GM12878 (cell line): ENCODE measurements around the gene TM7SF2. TPM values are rescaled to one million over a fixed set of nuclear protein-coding genes. Genes with fewer than 3 reads are reported as not detected.

Experiments
- CBFB ChIP-seq: IDR thresholded peaks from 2 replicates; pipeline ENCODE4 v1.6.1; 2016; ENCODE audit warnings: antibody characterized with exemption, low read depth
- CBX3 ChIP-seq: fragments of 200-600 bp; sonication (generic); IDR thresholded peaks from 2 replicates; pipeline ENCODE4 v1.6.1; 2016; ENCODE audit warnings: low read depth, borderline replicate concordance
- CBX5 ChIP-seq: sonication (generic); IDR thresholded peaks from 2 replicates; pipeline ENCODE4 v1.6.1; 2016; ENCODE audit warnings: low read depth, moderate library complexity, mild to moderate bottlenecking, inconsistent platforms
- CUX1 ChIP-seq: IDR thresholded peaks from 2 replicates; pipeline ENCODE4 v1.6.1; 2012; ENCODE audit warnings: improper control_type of control experiment, low read depth, low read length; ENCODE audit not compliant: insufficient replicate concordance
- GATAD2B ChIP-seq: fragments of 450-650 bp; conservative IDR thresholded peaks from 2 replicates; pipeline ENCODE4 v1.6.1; 2017; ENCODE audit warnings: low read depth, mild to moderate bottlenecking, moderate library complexity
- JUND ChIP-seq: IDR thresholded peaks from 2 replicates; pipeline ENCODE4 v1.6.1; 2012; ENCODE audit warnings: low read depth, mild to moderate bottlenecking, low read length, improper control_type of control experiment, moderate library complexity
- MTA3 ChIP-seq: IDR thresholded peaks from 2 replicates; pipeline ENCODE4 v1.6.1; 2012; ENCODE audit warnings: low read length, inconsistent platforms, borderline replicate concordance
- NBN ChIP-seq: fragments of 450-650 bp; IDR thresholded peaks from 2 replicates; pipeline ENCODE4 v1.6.1; 2016
- NFXL1 ChIP-seq: fragments of 450-650 bp; IDR thresholded peaks from 2 replicates; pipeline ENCODE4 v1.6.1; 2017; ENCODE audit warnings: antibody characterized with exemption, mild to moderate bottlenecking, borderline replicate concordance
- NR2C1 ChIP-seq: fragments of 450-650 bp; IDR thresholded peaks from 2 replicates; pipeline ENCODE4 v1.6.1; 2017; ENCODE audit warnings: antibody characterized with exemption, mild to moderate bottlenecking, moderate library complexity
- RELA ChIP-seq: fragments of 450-650 bp; IDR thresholded peaks from 2 replicates; pipeline ENCODE4 v1.8.0; 2014; ENCODE audit warnings: borderline replicate concordance; ENCODE audit not compliant: partially characterized antibody
- SIN3A ChIP-seq: IDR thresholded peaks from 2 replicates; pipeline ENCODE4 v1.6.1; 2012; ENCODE audit warnings: low read depth, low read length, improper control_type of control experiment
- SIX5 ChIP-seq: IDR thresholded peaks from 2 replicates; pipeline ENCODE4 v1.6.1; 2011; ENCODE audit warnings: mild to moderate bottlenecking, low read depth, low read length, moderate library complexity; ENCODE audit not compliant: severe bottlenecking
- SREBF1 ChIP-seq: IDR thresholded peaks from 2 replicates; pipeline ENCODE4 v1.6.1; 2012; ENCODE audit warnings: mild to moderate bottlenecking, low read length
- WRNIP1 ChIP-seq: IDR thresholded peaks from 2 replicates; pipeline ENCODE4 v1.6.1; 2011; ENCODE audit warnings: low read depth, low read length, improper control_type of control experiment, borderline replicate concordance
- ZBTB33 ChIP-seq: fragments of 450-650 bp; IDR thresholded peaks from 2 replicates; pipeline ENCODE4 v1.6.1; 2017; ENCODE audit warnings: mild to moderate bottlenecking
- ZBTB4 ChIP-seq: fragments of 450-650 bp; formaldehyde crosslinking; IDR thresholded peaks from 2 replicates; pipeline ENCODE4 v1.4.0; 2022; ENCODE audit warnings: mild to moderate bottlenecking, moderate library complexity
- ZNF217 ChIP-seq: fragments of 450-650 bp; IDR thresholded peaks from 2 replicates; pipeline ENCODE4 v1.6.1; 2017; ENCODE audit warnings: antibody characterized with exemption, mild to moderate bottlenecking
- ZNF384 ChIP-seq: IDR thresholded peaks from 2 replicates; pipeline ENCODE4 v1.6.1; 2012; ENCODE audit warnings: low read depth, mild to moderate bottlenecking, low read length, improper control_type of control experiment, borderline replicate concordance
- ZSCAN29 ChIP-seq: fragments of 450-650 bp; IDR thresholded peaks from 2 replicates; pipeline ENCODE4 v1.6.1; 2017; ENCODE audit warnings: mild to moderate bottlenecking, moderate library complexity
- ZZZ3 ChIP-seq: IDR thresholded peaks from 2 replicates; pipeline ENCODE4 v1.6.1; 2011; ENCODE audit warnings: low read depth; ENCODE audit not compliant: control insufficient read depth, insufficient read length
- polyA plus RNA-seq, 11 experiments: library from polyadenylated mRNA; depleted of rRNA in 4 of 11; unstranded in 6 of 11; stranded (reverse) in 5 of 11; fragments of >200 nt; fragmentation: Nextera tagmentation in 4 of 11; fragmentation: Illumina TruSeq in 1 of 11; extraction: Ambion mirVana in 4 of 11; extraction: Trizol in 1 of 11; gene quantifications; 1 replicate in 1 of 11; 2 replicates in 10 of 11; pipeline versions ENCODE4 v1.2.1 to v1.2.3, GENCODE V29; 2011 to 2016; ENCODE audit warnings: inconsistent platforms in 2 of 11, missing spikeins in 2 of 11, low read depth in 1 of 11
- total RNA-seq, 4 experiments: library from RNA; depleted of rRNA in 3 of 4; stranded (reverse); fragments of >200 nt in 3 of 4; fragmentation: Illumina TruSeq in 1 of 4; extraction: Trizol in 1 of 4; gene quantifications; 2 replicates each; pipeline versions ENCODE4 v1.2.1 to v1.2.3, GENCODE V29; 2013 to 2021

Gene TM7SF2
- total and polyA plus RNA-seq, 10 of the 15 experiments (the other 5 are each of a cell fraction or from before 2014, with no cell fraction given) = 0.52 to 57.7 (median 20.7) TPM

- TF ChIP-seq CUX1 = no peak
- no peak for TF ChIP-seq CBX3
- TF ChIP-seq ZBTB33 = no peak
- no peak for TF ChIP-seq JUND
- 0 out of 2 replicates have a peak, but pooled peaks have one; percentile 31 for TF ChIP-seq NBN
- no peak for TF ChIP-seq ZZZ3
- TF ChIP-seq WRNIP1 = no peak
- no peak for TF ChIP-seq SIX5
- peak; percentile 95 for TF ChIP-seq GATAD2B
- TF ChIP-seq NFXL1 = no peak
- TF ChIP-seq SIN3A = no peak
- no peak for TF ChIP-seq CBFB
- TF ChIP-seq NR2C1 = no peak
- TF ChIP-seq ZNF384 = no peak
- no peak for TF ChIP-seq RELA
- no peak for TF ChIP-seq CBX5
- no peak for TF ChIP-seq SREBF1
- no peak for TF ChIP-seq MTA3
- TF ChIP-seq ZSCAN29 = no peak; the same call in 1 of the 2 replicates
- TF ChIP-seq ZNF217 = 0 out of 2 replicates have a peak, but pooled peaks have one; percentile 62
- TF ChIP-seq ZBTB4 (CRISPR knock-in tag) = no peak
These were observed 1.1 kb downstream of the TM7SF2 start (continued) for GRCh38 chr11:65112546-65113360.
